Effector memory CD4-positive, alpha-beta T cell (primary cell): ENCODE data around the gene WWC2.
"Not testable (repeated sequence)": the region's sequence is repeated elsewhere in the genome, so short reads cannot be mapped to it uniquely, and the experiment has no call there.

Experiments used
- DNase-seq, 3 donors: peaks; one replicate each; pipeline ENCODE4 v3.0.0-alpha.2; 2020
- H3K27ac ChIP-seq: 2 replicates; pipeline ENCODE4 v1.7.0; 2013; ENCODE audit warnings: mild to moderate bottlenecking, low read length, moderate library complexity; ENCODE audit not compliant: insufficient read depth, poor library complexity, severe bottlenecking
- H3K27me3 ChIP-seq: replicated peaks from 2 replicates; pipeline ENCODE4 v1.7.0; 2013; ENCODE audit warnings: mild to moderate bottlenecking, low read length; ENCODE audit not compliant: insufficient read depth, control insufficient read depth, poor library complexity, severe bottlenecking
- H3K36me3 ChIP-seq: 2 replicates; pipeline ENCODE4 v1.7.0; 2013; ENCODE audit warnings: mild to moderate bottlenecking, low read length, moderate library complexity; ENCODE audit not compliant: control insufficient read depth, insufficient read depth
- H3K4me1 ChIP-seq: 2 replicates; pipeline ENCODE4 v1.7.0; 2013; ENCODE audit warnings: low read length, mild to moderate bottlenecking; ENCODE audit not compliant: control insufficient read depth, insufficient read depth, poor library complexity, severe bottlenecking
- H3K4me3 ChIP-seq: 2 replicates; pipeline ENCODE4 v1.7.0; 2013; ENCODE audit warnings: low read length, low read depth, mild to moderate bottlenecking; ENCODE audit not compliant: insufficient read depth, poor library complexity, severe bottlenecking
- H3K9me3 ChIP-seq: 2 replicates; pipeline ENCODE4 v1.7.0; 2013; ENCODE audit warnings: mild to moderate bottlenecking, low read length, moderate library complexity; ENCODE audit not compliant: control insufficient read depth

Gene WWC2

DNA sequence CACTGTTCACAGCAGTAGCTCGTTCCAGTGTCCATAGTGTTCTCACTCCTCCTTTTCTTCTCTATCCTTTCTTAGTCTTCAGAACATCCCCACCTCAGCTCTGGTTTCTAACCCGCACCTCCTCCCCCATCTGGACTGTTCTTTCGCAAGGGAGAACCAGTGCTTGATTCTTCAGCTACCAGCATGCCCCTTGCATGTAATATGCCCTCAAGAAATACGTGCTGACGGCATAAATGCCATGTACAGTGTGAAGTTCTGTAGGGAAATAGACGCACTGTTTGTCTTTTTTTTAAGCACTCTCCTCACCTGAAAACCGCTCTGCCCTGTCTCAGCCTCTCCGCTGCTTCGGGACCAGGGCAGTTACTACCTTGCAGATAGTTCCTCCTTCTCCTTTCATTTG, 215.7 kb downstream of the WWC2 start:
- Histone ChIP-seq H3K4me3 (no peak overlapping the region), H3K9me3 (no peaks in the 10 kb centered on the region), H3K27ac (no peak overlapping the region), H3K27me3 (no peaks in the 10 kb centered on the region), H3K4me1 (no peaks in the 10 kb centered on the region), H3K36me3 (no peaks in the 10 kb centered on the region)
- DNase-seq, result no peak

DNA sequence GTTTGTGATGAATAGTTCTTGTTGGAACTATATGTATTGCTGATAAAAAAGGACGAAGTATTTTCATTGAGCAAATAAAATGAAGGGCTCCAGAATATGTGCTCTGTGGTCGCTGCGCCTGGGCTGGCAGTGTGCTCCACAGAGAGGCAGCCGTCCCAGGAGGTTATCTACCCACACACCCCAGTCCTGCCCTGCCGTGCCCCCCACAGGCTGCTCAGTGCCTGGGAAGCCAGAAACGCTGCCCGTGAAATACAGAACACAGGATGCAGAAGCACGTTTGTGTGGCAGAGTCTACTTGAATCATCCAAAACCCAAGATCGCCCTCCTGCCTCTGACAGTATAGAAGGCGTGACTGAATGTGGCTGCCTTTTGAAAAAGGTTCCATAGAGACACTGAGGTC, 219.6 kb downstream of the WWC2 start:
- H3K27me3 ChIP-seq, result no peaks in the 10 kb centered on the region
- no peak for DNase-seq
- H3K4me3 ChIP-seq, result no peak overlapping the region
- H3K4me1 ChIP-seq, result no peaks in the 10 kb centered on the region
- no peak overlapping the region for H3K27ac ChIP-seq
- H3K9me3 ChIP-seq, result no peaks in the 10 kb centered on the region
- H3K36me3 ChIP-seq, result no peaks in the 10 kb centered on the region

DNA sequence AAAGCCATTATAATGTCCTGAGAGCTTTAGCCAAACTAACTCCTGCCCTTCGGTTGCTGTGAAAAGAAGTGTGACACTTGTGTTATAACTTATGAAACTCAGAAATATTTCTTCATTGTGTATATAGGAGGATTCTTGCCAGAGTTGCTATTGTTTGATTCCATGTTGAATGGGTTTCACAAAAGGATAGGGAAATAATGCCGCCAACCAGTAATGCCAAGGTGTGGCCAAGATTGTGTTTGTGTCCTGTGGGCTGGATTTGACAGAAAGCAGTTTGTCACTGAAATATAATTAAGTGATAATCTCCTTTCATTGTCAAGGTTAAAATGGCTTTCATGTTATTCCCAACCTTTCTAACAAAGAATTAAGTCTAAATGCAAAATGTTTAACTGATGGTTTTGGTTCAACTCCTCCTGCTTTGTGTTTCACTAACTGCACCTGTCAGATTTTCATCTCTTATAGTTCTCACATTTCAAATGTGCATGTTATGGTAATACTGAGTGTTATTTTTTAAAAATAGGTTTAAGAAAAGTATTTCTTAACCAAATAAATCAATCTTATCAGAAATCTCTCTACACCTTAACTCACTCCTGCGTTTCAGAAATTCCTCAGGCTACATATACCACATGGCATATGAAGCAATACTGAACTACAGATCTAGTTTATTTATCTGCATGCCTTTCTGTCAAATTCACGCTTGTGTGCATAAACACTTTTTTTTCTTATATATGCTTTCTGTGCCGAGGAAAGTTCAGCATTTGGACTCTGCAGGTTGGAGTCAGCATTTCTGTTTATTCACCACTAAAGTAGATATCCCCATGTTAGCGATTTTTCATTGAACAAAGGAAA, 221.4 kb downstream of the WWC2 start, which contains the start of gene CLDN22:
Gene CLDN22 (minus strand): TSS at position 66 of the 849 bp plus-strand sequence. CDS start 58 bp downstream, at position 8.
- Histone ChIP-seq H3K27ac (no peak within 1 kb of the TSS), H3K9me3 (no peaks in the 10 kb centered on the region), H3K4me3 (no peak within 1 kb of the TSS), H3K4me1 (no peaks in the 10 kb centered on the region), H3K36me3 (no peaks in the 10 kb centered on the region), H3K27me3 (no peaks in the 10 kb centered on the region)
- no peak for DNase-seq

GRCh38 chr4:183321079-183321478, 222.0 kb downstream of the WWC2 start:
- H3K36me3 ChIP-seq, result no peaks in the 10 kb centered on the region
- no peaks in the 10 kb centered on the region for H3K27me3 ChIP-seq
- DNase-seq, result no peak
- no peaks in the 10 kb centered on the region for H3K9me3 ChIP-seq
- no peak overlapping the region for H3K4me3 ChIP-seq
- H3K4me1 ChIP-seq, result no peaks in the 10 kb centered on the region
- H3K27ac ChIP-seq, result no peak overlapping the region

DNA sequence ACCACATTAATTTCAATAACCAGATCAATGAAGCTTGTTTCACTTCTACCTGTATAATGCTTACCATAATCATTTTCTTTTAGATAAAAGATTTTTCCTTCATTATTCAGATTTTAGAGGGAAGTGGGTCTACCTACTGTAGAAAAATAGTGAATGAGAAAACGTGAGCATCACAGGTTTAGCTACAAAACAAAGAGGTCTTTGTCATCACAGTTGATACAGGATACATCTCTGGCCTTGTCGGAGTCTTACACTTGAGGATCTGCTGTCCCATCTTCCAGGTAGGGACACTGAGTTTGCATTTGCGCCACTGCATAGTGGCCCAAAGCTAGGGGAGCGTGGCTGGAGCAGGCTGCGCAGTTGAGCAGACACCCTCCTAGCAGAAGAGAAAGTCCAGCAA, 222.5 kb downstream of the WWC2 start:
- DNase-seq, result no peak
- Histone ChIP-seq H3K27me3 (no peaks in the 10 kb centered on the region), H3K4me1 (no peaks in the 10 kb centered on the region), H3K9me3 (no peaks in the 10 kb centered on the region), H3K4me3 (no peak overlapping the region), H3K27ac (no peak overlapping the region), H3K36me3 (no peaks in the 10 kb centered on the region)

DNA sequence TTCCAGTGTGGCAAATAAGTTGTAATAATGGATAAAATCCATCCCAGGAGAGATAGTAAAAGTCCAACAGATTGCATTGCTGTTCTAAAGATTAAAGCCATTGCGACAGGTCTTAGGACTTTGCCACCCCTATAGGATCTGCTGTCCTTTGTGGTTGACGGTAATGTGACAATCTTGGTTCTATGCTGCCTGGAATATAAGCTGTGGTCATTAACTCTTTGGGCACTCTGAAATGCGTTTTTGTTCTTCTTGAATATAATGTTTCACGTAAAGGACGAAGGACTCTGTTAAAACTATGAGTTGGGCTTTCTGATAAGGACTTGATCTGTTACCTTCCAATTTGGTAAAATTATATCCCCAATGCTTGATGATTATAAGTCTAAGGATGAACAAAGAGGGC, 223.3 kb downstream of the WWC2 start, which contains the start of gene CLDN24:
Gene CLDN24 (minus strand): TSS at position 101 of the 400 bp plus-strand sequence. CDS start 0 bp downstream, at position 101.
- Histone ChIP-seq H3K4me1 (no peaks in the 10 kb centered on the region), H3K27ac (no peak within 1 kb of the TSS), H3K27me3 (no peaks in the 10 kb centered on the region), H3K9me3 (no peaks in the 10 kb centered on the region), H3K4me3 (no peak within 1 kb of the TSS), H3K36me3 (no peaks in the 10 kb centered on the region)
- DNase-seq, result no peak

DNA sequence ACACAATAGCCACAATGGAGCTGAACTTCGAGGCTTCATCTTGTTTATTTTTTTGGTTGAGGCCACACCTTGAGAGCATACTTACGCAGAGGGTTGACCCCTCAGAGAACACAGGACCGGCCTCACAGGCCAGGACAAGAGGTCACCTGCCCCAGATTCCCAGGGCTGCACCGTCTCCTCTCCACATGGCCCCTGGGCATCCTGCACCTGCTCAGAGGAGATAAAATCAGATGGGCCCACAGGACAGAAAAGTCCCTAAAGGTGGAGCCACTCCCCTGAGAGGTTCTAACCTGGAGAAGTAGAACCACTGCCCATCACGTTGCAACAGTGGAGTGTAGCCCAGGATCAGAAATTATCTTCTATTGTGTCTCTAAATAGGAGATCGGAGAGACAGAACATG, 224.2 kb downstream of the WWC2 start:
- no peak for DNase-seq
- Histone ChIP-seq H3K9me3 (no peaks in the 10 kb centered on the region), H3K36me3 (no peaks in the 10 kb centered on the region), H3K27me3 (no peaks in the 10 kb centered on the region), H3K4me3 (no peak overlapping the region), H3K27ac (no peak overlapping the region), H3K4me1 (no peaks in the 10 kb centered on the region)

DNA sequence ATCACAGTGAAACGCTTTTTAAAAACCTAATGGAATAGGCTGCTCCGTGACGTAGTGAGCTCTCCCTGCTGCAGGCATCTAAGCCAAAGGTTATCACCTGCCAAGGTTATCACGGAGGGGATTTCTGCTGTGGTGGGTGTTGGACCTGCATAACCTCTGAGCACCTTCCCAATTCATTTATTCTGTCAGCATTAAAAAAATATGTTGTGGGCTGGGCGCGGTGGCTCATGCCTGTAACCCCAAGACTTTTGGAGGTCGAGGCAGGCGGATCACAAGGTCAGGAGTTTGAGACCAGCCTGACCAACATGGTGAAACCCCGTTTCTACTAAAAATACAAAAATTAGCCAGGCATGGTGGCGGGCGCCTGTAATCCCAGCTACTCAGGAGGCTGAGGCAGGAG, 225.0 kb downstream of the WWC2 start:
- H3K4me1 ChIP-seq, DNase-seq, H3K9me3 ChIP-seq: not testable (repeated sequence)

GRCh38 chr4:183324619-183325018, 225.6 kb downstream of the WWC2 start:
- no peak overlapping the region for H3K4me3 ChIP-seq
- H3K4me1 ChIP-seq, result no peaks in the 10 kb centered on the region
- H3K27ac ChIP-seq, result no peak overlapping the region
- DNase-seq, result no peak
- no peaks in the 10 kb centered on the region for H3K36me3 ChIP-seq
- no peaks in the 10 kb centered on the region for H3K27me3 ChIP-seq
- no peaks in the 10 kb centered on the region for H3K9me3 ChIP-seq

More for the DNA sequence above, 225.0 kb downstream of the WWC2 start:
- not testable (repeated sequence) for H3K27ac ChIP-seq, H3K36me3 ChIP-seq, H3K27me3 ChIP-seq, H3K4me3 ChIP-seq

- not testable (repeated sequence) for H3K36me3 ChIP-seq, H3K9me3 ChIP-seq
These were observed 227.3 kb downstream of the WWC2 start for GRCh38 chr4:183326387-183326786.

More at GRCh38 chr4:183326387-183326786, 227.3 kb downstream of the WWC2 start:
- DNase-seq, H3K27me3 ChIP-seq, H3K4me1 ChIP-seq, H3K27ac ChIP-seq, H3K4me3 ChIP-seq: not testable (repeated sequence)
